Calu3 (cell line): Measurements from ENCODE around the gene TWF2. TPM values are rescaled to one million over a fixed set of nuclear protein-coding genes. Genes with fewer than 3 reads are reported as not detected.

Experiments used
- BruUV-seq: library from RNA; stranded (reverse); fragments of 400-500 nt; replicated peaks from 2 replicates; lab custom pipeline; 2021; lab: Mats Ljungman, UMichigan
- CTCF ChIA-PET: fragments of 300-600 bp; sonication (Branson Sonifier 250); formaldehyde crosslinking; loops from one replicate; lab custom pipeline; 2022; ENCODE audit warnings: antibody characterized with exemption; lab: Charles Lee
- DNase-seq: peaks from one replicate; pipeline ENCODE4 v3.0.0; 2022
- H3K27ac Mint-ChIP-seq: one replicate; pipeline ENCODE4 v1.8.0; 2022; ENCODE audit warnings: mixed read lengths; ENCODE audit not compliant: unreplicated experiment
- H3K27me3 Mint-ChIP-seq: one replicate; pipeline ENCODE4 v1.8.0; 2022; ENCODE audit warnings: mixed read lengths; ENCODE audit not compliant: unreplicated experiment
- H3K36me3 Mint-ChIP-seq: one replicate; pipeline ENCODE4 v1.8.0; 2022; ENCODE audit warnings: mild to moderate bottlenecking, moderate library complexity, mixed read lengths; ENCODE audit not compliant: insufficient read depth, unreplicated experiment
- H3K4me1 Mint-ChIP-seq: one replicate; pipeline ENCODE4 v1.8.0; 2022; ENCODE audit warnings: mild to moderate bottlenecking, low read depth, mixed read lengths; ENCODE audit not compliant: unreplicated experiment
- H3K4me3 Mint-ChIP-seq: one replicate; pipeline ENCODE4 v1.8.0; 2022; ENCODE audit warnings: mild to moderate bottlenecking, low read depth, moderate library complexity, mixed read lengths; ENCODE audit not compliant: unreplicated experiment
- H3K9me3 Mint-ChIP-seq: one replicate; pipeline ENCODE4 v1.8.0; 2022; ENCODE audit warnings: low read depth, mixed read lengths; ENCODE audit not compliant: unreplicated experiment
- CTCF ChIP-seq: fragments of 200-600 bp; IDR thresholded peaks from one replicate; pipeline ENCODE4 v1.8.0; 2022; ENCODE audit warnings: antibody characterized with exemption; ENCODE audit not compliant: unreplicated experiment
- intact Hi-C: fragments of 100-400 bp; cut with micrococcal nuclease; formaldehyde crosslinking; loops from one replicate; pipeline ENCODE4 v1.10.0; 2022; ENCODE audit not compliant: unreplicated experiment
- total RNA-seq: library from RNA; stranded (reverse); gene quantifications from 2 replicates; pipeline ENCODE4 v1.2.3, GENCODE V29; 2022

Gene TWF2
- total RNA-seq, 1 experiment from 2014 or later = 49.1 TPM

DNA sequence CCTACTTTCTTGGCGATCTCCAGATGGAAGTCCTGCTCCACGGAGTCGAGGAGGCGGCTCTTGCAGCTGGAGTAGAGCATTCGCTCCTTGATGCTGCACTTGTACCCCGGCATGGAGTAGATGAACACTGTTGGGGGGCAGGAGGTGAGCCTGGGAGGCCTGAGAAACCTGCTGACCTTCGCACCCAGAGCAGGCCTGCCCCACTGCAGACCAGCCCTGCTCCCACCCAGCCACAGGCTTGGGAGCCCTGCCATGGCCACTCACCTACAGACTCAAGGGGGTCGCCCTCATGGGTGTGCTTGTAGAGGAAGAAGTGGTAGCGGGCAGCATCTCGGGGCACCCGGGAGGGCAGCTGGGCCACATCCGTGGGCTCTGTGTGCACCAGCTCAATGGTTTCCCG, 9.3 kb downstream of the TWF2 start:
- BruUV-seq = no TSS peak
- CTCF ChIA-PET = no interaction called here
- intact Hi-C loops = loop anchor here (2.0 kb wide), 1 partner anchor 109 kb away; no protein-coding TSS in a partner anchor

DNA sequence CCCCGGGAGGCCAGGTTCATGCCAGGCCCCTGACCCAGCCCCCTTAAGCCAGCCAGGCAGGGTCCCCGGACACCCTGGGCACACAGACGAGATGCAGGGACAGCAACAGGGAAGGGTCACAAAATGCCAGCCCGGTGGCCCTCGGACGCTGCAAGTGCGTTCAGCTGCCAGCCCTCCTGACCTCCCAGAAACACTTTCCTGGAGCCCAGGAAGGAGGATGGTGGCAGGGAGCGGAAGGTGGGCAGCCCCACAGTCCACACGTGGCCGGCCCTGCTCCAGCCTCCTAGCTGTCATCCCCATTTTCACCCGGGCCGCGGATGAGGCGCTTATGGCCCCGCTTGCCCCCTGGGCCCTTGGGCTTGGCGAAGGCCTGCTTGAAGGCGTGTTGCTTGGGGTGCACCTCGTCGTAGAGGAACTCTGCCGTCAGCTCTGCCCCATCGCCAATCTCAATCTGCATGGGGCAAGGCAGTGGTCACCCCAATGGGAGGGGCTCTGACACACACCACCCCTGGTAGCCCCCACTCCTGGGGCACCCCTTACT, 10.1 kb downstream of the TWF2 start:
- CTCF ChIA-PET = no interaction called here
- no peaks in the 10 kb centered on the region for H3K4me1 Mint-ChIP-seq
- intact Hi-C loops = no loop called here
- DNase-seq = no peak
- H3K36me3 Mint-ChIP-seq = peaks cover 22% of the 10 kb centered on the region
- no peak for TF ChIP-seq CTCF
- H3K9me3 Mint-ChIP-seq = no peaks in the 10 kb centered on the region
- BruUV-seq = TSS peak; percentile 42
- H3K27me3 Mint-ChIP-seq = no peaks in the 10 kb centered on the region
- H3K27ac Mint-ChIP-seq = no peak overlapping the region
- H3K4me3 Mint-ChIP-seq = no peak overlapping the region

More for the DNA sequence above, 9.3 kb downstream of the TWF2 start:
- TF ChIP-seq CTCF = no peak
- H3K36me3 Mint-ChIP-seq = peaks cover 26% of the 10 kb centered on the region
- H3K4me3 Mint-ChIP-seq = no peak overlapping the region
- H3K9me3 Mint-ChIP-seq = no peaks in the 10 kb centered on the region
- H3K4me1 Mint-ChIP-seq = no peaks in the 10 kb centered on the region
- no peak overlapping the region for H3K27ac Mint-ChIP-seq
- DNase-seq = no peak
- no peaks in the 10 kb centered on the region for H3K27me3 Mint-ChIP-seq

- Mint-ChIP-seq H3K27ac (no peak overlapping the region), H3K4me1 (no peaks in the 10 kb centered on the region), H3K4me3 (no peak overlapping the region), H3K9me3 (no peaks in the 10 kb centered on the region), H3K36me3 (peaks cover 22% of the 10 kb centered on the region), H3K27me3 (no peaks in the 10 kb centered on the region)
- BruUV-seq = no TSS peak
- no peak for TF ChIP-seq CTCF
- CTCF ChIA-PET = no interaction called here
- no peak for DNase-seq
- intact Hi-C loops = no loop called here
Measured at GRCh38 chr3:52228266-52228665, 10.7 kb downstream of the TWF2 start.

DNA sequence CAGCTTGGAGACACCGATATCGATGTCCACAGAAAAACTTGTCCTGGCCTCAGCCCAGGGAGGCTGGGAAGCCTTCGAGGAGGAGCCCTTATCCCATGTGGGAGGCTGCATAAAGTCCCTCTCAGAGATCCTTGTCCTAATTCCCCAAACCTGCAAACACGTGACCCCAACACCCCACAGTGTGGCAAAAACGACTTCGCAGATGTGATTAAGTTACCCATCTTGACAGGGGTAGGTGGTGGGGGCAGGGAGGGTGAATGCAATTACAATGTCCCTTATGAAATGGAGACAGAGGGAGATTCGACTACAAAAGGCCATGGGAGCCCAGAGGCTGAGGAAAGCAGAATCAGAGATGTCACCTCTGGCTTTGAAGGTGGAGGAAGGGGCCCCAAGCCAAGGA, 11.2 kb downstream of the TWF2 start:
- CTCF ChIA-PET = no interaction called here
- no TSS peak for BruUV-seq
- intact Hi-C loops = no loop called here
- DNase-seq = no peak
- H3K27ac Mint-ChIP-seq = no peak overlapping the region
- no peak overlapping the region for H3K4me3 Mint-ChIP-seq
- H3K4me1 Mint-ChIP-seq = no peaks in the 10 kb centered on the region
- no peaks in the 10 kb centered on the region for H3K9me3 Mint-ChIP-seq
- no peaks in the 10 kb centered on the region for H3K27me3 Mint-ChIP-seq
- peaks cover 22% of the 10 kb centered on the region for H3K36me3 Mint-ChIP-seq
- no peak for TF ChIP-seq CTCF
